ENCODE measurements around the gene TP53.

TP53 gene

DNA sequence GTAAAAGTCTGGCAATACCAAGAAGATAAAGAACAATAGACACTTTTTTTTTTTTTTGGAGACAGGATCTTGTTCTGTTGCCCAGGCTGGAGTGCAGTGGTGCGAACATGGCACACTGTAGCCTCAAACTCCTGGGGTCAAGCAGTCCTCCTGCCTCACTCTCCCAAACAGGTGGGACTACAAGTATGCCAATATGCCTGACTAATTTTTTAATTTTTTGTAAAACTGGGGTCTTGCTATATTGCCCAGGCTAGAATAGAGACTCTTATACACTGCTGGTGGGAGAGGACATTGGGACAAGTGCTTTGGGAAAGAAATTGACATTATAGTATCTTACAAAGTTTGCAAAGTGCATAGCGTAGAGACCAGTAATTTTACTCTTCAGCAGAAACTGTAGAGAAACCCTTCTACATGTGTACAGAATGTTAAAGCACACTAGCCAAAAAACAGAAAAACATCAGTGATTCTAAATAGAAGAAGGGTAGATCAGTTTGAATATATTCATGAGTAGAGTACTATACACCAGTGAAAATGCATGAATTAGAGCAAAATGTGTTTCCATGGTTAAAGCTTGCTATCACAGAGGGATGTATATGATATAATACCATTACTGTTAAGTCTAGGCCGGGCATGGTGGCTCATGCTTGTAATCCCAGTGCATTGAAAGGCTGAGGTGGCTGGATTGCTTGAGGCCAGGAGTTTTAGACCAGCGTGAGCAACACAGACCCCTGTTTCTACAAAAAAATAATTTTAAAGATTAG lies 10.7 kb upstream of the TP53 start:
- Histone ChIP-seq H3K27me3 (ENCODE audit: insufficient read depth, poor library complexity, severe bottlenecking) (no peaks in the 10 kb centered on the region), H3K27ac (ENCODE audit: poor library complexity, severe bottlenecking) (no peak overlapping the region), H3K9me3 (ENCODE audit: severe bottlenecking) (no peaks in the 10 kb centered on the region), H3K4me3 (ENCODE audit: severe bottlenecking) (no peak overlapping the region), H3K36me3 (ENCODE audit: low read depth) (peaks cover 38% of the 10 kb centered on the region), H3K4me1 (ENCODE audit: insufficient read depth, poor library complexity, severe bottlenecking) (no peaks in the 10 kb centered on the region)
- DNase-seq (ENCODE audit: low spot score), result no peak
- ATAC-seq (ENCODE audit: low read depth), result no peak
- TF ChIP-seq, protein P1, sequence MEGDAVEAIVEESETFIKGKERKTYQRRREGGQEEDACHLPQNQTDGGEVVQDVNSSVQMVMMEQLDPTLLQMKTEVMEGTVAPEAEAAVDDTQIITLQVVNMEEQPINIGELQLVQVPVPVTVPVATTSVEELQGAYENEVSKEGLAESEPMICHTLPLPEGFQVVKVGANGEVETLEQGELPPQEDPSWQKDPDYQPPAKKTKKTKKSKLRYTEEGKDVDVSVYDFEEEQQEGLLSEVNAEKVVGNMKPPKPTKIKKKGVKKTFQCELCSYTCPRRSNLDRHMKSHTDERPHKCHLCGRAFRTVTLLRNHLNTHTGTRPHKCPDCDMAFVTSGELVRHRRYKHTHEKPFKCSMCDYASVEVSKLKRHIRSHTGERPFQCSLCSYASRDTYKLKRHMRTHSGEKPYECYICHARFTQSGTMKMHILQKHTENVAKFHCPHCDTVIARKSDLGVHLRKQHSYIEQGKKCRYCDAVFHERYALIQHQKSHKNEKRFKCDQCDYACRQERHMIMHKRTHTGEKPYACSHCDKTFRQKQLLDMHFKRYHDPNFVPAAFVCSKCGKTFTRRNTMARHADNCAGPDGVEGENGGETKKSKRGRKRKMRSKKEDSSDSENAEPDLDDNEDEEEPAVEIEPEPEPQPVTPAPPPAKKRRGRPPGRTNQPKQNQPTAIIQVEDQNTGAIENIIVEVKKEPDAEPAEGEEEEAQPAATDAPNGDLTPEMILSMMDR (IDR thresholded peaks at IDR 0.05; ENCODE audit: poor library complexity, severe bottlenecking), result no peak

- TF ChIP-seq, protein P1 (IDR thresholded peaks at IDR 0.05; ENCODE audit: poor library complexity, severe bottlenecking), result no peak
- peaks cover 26% of the 10 kb centered on the region for H3K36me3 ChIP-seq (ENCODE audit: low read depth)
- no peak for ATAC-seq (ENCODE audit: low read depth)
- no peaks in the 10 kb centered on the region for H3K9me3 ChIP-seq (ENCODE audit: severe bottlenecking)
- no peak overlapping the region for H3K27ac ChIP-seq (ENCODE audit: poor library complexity, severe bottlenecking)
- no peak overlapping the region for H3K4me3 ChIP-seq (ENCODE audit: severe bottlenecking)
- no peaks in the 10 kb centered on the region for H3K4me1 ChIP-seq (ENCODE audit: insufficient read depth, poor library complexity, severe bottlenecking)
- no peak for DNase-seq (ENCODE audit: low spot score)
- no peaks in the 10 kb centered on the region for H3K27me3 ChIP-seq (ENCODE audit: insufficient read depth, poor library complexity, severe bottlenecking)
Measured at GRCh38 chr17:7695586-7695985, 8.3 kb upstream of the TP53 start.

DNA sequence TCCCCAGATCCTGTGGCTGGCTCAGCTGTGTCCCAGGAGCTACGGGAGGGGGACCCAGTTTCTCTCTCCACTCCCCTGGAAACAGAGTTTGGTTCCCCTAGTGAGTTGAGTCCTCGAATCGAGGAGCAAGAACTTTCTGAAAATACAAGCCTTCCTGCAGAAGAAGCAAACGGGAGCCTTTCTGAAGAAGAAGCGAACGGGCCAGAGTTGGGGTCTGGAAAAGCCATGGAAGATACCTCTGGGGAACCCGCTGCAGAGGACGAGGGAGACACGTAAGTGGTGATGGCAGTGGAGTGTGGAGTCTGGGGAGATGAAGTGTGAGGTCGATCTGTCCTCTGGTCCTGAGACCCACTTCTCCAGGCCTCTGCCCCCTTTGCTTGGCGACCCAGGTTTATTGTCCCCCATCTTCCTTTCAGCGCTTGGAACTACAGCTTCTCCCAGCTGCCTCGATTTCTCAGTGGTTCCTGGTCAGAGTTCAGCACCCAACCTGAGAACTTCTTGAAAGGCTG lies 1.6 kb upstream of the TP53 start:
- Histone ChIP-seq H3K27me3 (ENCODE audit: insufficient read depth, poor library complexity, severe bottlenecking) (no peaks in the 10 kb centered on the region), H3K9me3 (ENCODE audit: severe bottlenecking) (no peaks in the 10 kb centered on the region), H3K27ac (ENCODE audit: poor library complexity, severe bottlenecking) (peak overlapping the region; percentile 91), H3K4me3 (ENCODE audit: severe bottlenecking) (peak overlapping the region; percentile 67), H3K36me3 (ENCODE audit: low read depth) (peaks cover 44% of the 10 kb centered on the region), H3K4me1 (ENCODE audit: insufficient read depth, poor library complexity, severe bottlenecking) (peaks cover 7% of the 10 kb centered on the region)
- DNase-seq (ENCODE audit: low spot score) (no peak), ATAC-seq (ENCODE audit: low read depth) (no peak)
- TF ChIP-seq, protein P1 (IDR thresholded peaks at IDR 0.05; ENCODE audit: poor library complexity, severe bottlenecking), result no peak

DNA sequence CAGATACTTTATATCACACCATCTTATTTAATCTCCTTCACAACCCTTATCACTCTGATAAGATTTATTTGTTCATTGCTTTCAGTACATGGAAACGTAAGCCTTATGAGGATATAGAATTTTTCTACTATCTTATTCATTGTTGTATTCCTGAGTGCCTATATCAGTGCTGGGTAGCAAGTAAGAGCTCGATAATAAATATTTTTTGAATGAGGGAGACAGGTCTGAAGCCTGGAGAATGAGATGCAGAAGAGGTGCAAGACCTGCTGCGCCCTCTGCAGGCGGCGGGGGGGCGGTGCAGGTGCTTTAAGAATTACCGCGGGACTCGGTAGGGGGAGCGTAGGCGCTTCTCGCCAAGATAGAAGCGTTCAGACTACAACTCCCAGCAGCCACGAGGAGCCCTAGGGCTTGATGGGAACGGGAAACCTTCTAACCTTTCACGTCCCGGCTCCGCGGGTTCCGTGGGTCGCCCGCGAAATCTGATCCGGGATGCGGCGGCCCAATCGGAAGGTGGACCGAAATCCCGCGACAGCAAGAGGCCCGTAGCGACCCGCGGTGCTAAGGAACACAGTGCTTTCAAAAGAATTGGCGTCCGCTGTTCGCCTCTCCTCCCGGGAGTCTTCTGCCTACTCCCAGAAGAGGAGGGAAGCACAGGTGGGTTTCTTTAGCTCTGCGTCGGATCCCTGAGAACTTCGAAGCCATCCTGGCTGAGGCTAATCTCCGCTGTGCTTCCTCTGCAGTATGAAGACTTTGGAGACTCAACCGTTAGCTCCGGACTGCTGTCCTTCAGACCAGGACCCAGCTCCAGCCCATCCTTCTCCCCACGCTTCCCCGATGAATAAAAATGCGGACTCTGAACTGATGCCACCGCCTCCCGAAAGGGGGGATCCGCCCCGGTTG lies 868 bp upstream of the TP53 start, which contains the start of gene WRAP53:
Gene WRAP53, plus strand, starts transcription at position 570 of the 900 bp plus-strand sequence. Its CDS starts 172 bp downstream, at position 742.
- H3K4me3 ChIP-seq (ENCODE audit: severe bottlenecking), result peak within 1 kb of the TSS; percentile 67
- H3K27ac ChIP-seq (ENCODE audit: poor library complexity, severe bottlenecking), result peak within 1 kb of the TSS; percentile 91
- peaks cover 44% of the 10 kb centered on the region for H3K36me3 ChIP-seq (ENCODE audit: low read depth)
- peaks cover 7% of the 10 kb centered on the region for H3K4me1 ChIP-seq (ENCODE audit: insufficient read depth, poor library complexity, severe bottlenecking)
- H3K9me3 ChIP-seq (ENCODE audit: severe bottlenecking), result no peaks in the 10 kb centered on the region
- no peaks in the 10 kb centered on the region for H3K27me3 ChIP-seq (ENCODE audit: insufficient read depth, poor library complexity, severe bottlenecking)
- DNase-seq (ENCODE audit: low spot score) (peak; percentile 98), ATAC-seq (ENCODE audit: low read depth) (peak; percentile 86)
- TF ChIP-seq, protein P1 (IDR thresholded peaks at IDR 0.05; ENCODE audit: poor library complexity, severe bottlenecking), result peak; percentile 99

Data from RWPE2 (cell line).